Posterior vena cava (tissue), 2 donors: Measurements from ENCODE around the gene MYCN. TPM values are rescaled to one million over a fixed set of nuclear protein-coding genes. Genes with fewer than 3 reads are reported as not detected.
"Not testable (repeated sequence)": the region's sequence is repeated elsewhere in the genome, so short reads cannot be mapped to it uniquely, and the experiment has no call there.

ENCODE experiments used
- DNase-seq: peaks from one replicate; pipeline ENCODE4 v3.0.0-alpha.2; 2020; ENCODE audit warnings: low spot score
- intact Hi-C, 2 donors: fragments of 100-400 bp; cut with DNase I; formaldehyde crosslinking; loops; one replicate each; pipeline versions ENCODE4 v1.14.1 to v1.14.2; 2022 to 2023
- total RNA-seq, 2 donors: library from RNA; stranded (reverse); fragmentation: NEBNext Ultra II Directional; extraction: Animal tissue kit (Norgen Biotek cat#: 25700); gene quantifications; one replicate each; pipeline ENCODE4 v1.2.1, GENCODE V29; 2021
- donor health status: DM: yes; HTN: yes; CAD: no.
- donor health status: DM: yes; HTN: yes; CAD: no.

MYCN gene
- total RNA-seq, 2 donors from 2014 or later, result 0.88 to 1.1 TPM

- intact Hi-C loops, result no loop called here
- no peak for DNase-seq
Observed at GRCh38 chr2:15927551-15928218, 12.7 kb upstream of the MYCN start.

GRCh38 chr2:15929008-15929407 lies 11.3 kb upstream of the MYCN start:
- DNase-seq, intact Hi-C loops: not testable (repeated sequence)

GRCh38 chr2:15929861-15930260 lies 10.5 kb upstream of the MYCN start:
- DNase-seq, result no peak
- intact Hi-C loops, result no loop called here

GRCh38 chr2:15930589-15931318 lies 9.6 kb upstream of the MYCN start:
- intact Hi-C loops, result no loop called here
- DNase-seq, result no peak

- no peak for DNase-seq
- intact Hi-C loops, result no loop called here
Observed at GRCh38 chr2:15931319-15931890, 8.9 kb upstream of the MYCN start.

- no peak for DNase-seq
- intact Hi-C loops, result no loop called here
Observed at GRCh38 chr2:15931950-15932349, 8.4 kb upstream of the MYCN start.

GRCh38 chr2:15932394-15933183 lies 7.8 kb upstream of the MYCN start:
- intact Hi-C loops, result no loop called here
- no peak for DNase-seq

GRCh38 chr2:15933184-15933845 lies 7.0 kb upstream of the MYCN start:
- no peak for DNase-seq
- intact Hi-C loops, result no loop called here

GRCh38 chr2:15934291-15934945 lies 5.9 kb upstream of the MYCN start:
- DNase-seq, result no peak
- intact Hi-C loops, result no loop called here

- intact Hi-C loops, result loop anchor here in 1 of 2 donors (5.0 kb wide), 1 partner anchor 672 kb away; no protein-coding TSS in a partner anchor
- no peak for DNase-seq
Observed at GRCh38 chr2:15935189-15935588, 5.2 kb upstream of the MYCN start.

GRCh38 chr2:15935675-15936074 lies 4.7 kb upstream of the MYCN start:
- intact Hi-C loops, result loop anchor here in 1 of 2 donors (5.0 kb wide), 1 partner anchor 672 kb away; no protein-coding TSS in a partner anchor
- no peak for DNase-seq

GRCh38 chr2:15936277-15937104 lies 3.9 kb upstream of the MYCN start:
- intact Hi-C loops, result loop anchor here in 1 of 2 donors (5.0 kb wide), 1 partner anchor 671 kb away; no protein-coding TSS in a partner anchor
- DNase-seq, result no peak

- intact Hi-C loops, result loop anchor here in 1 of 2 donors (5.0 kb wide), 1 partner anchor 670 kb away; no protein-coding TSS in a partner anchor
- DNase-seq, result no peak
Observed at GRCh38 chr2:15937105-15937881, 3.1 kb upstream of the MYCN start.

- intact Hi-C loops, result loop anchor here in 1 of 2 donors (5.0 kb wide), 1 partner anchor 669 kb away; no protein-coding TSS in a partner anchor
- DNase-seq, result no peak
Observed at GRCh38 chr2:15937882-15938802, 2.2 kb upstream of the MYCN start.

- intact Hi-C loops, result loop anchor here in 1 of 2 donors (5.0 kb wide), 1 partner anchor 668 kb away; no protein-coding TSS in a partner anchor
- DNase-seq, result no peak
Observed at GRCh38 chr2:15938803-15939555, 1.4 kb upstream of the MYCN start.
